ENCODE measurements around the gene HMG20B.
"Not testable (repeated sequence)": the region's sequence is repeated elsewhere in the genome, so short reads cannot be mapped to it uniquely, and the experiment has no call there.

The HMG20B gene

GRCh38 chr19:3572855-3573161, at the start of gene HMG20B:
Gene HMG20B, plus strand, starts transcription at chr19:3572944. Its CDS starts 366 bp downstream, at chr19:3573310.
- DNase-seq (ENCODE audit: low read depth) = no peak

DNA sequence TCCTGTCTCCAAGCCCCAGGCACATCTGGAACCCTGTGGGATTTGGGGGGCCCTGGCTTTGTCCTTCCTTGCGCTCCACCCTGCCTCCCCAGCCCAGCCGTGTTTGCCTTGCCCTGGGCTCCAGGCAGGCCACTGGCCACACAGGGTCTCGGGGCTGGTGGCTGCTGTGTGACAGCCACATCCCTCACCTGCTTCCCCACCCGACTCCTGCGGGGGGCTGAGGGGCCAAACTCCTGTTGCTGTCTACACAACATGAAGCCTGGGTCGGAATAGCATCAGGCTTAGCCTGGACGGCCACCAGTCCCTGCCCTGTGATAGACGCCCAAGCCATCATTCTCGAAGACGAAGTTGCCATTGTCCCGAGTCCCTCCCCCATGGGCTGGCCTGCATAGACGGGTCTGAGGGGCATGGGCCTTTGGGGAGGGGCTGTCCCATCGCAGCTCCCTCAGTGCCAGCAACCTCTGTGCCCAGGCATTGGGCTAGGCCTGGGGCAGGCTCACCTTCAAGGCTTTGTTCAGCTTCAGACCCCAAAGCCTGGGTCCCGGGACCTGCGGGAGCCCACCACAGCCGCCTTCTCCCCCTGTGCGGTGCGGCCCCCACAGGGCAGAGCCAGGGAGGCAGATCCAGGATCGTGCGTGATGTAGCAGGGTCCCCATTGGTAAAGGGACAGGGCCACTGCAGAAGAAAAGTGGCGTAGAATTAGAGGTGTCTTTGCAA, 49.2 kb upstream of the HMG20B start:
- DNase-seq (ENCODE audit: low read depth) = no peak

DNA sequence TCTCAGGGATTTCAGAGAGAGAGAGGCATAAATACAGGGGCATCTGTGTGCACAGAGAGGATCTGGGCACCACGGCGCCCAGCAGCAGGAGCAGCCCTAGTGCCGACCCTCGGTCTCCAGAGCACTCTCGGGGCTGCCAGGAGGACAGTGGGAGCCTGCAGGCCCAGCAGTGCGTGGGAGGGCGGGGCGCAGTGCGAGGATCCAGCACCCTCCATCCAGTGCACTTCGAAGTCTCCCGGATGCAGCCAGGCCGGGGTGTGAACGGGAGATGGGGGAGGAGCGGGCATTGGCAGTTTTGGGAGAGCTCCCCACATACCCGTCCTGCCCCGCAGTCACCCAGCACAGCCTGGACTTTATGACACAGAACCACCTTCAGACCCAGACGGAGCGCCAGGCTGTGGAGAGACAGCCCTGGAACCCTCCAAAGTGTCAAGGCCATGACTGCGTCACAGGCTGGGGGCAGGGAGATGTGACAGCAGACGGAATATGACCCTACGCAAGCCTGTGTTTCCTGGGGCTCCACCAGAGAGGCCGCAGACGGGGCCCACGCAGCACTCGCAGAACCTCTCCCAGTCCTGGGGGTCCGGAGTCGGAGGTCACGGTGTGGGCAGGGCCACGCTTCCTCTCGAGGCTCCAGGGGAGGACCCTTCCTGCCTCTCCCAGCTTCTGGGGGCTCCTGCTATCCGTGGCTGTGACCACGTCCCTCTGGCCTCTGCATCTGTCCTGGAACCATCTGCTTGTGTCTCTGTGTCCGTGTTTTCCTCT, 48.5 kb upstream of the HMG20B start:
- DNase-seq (ENCODE audit: low read depth) = no peak

DNA sequence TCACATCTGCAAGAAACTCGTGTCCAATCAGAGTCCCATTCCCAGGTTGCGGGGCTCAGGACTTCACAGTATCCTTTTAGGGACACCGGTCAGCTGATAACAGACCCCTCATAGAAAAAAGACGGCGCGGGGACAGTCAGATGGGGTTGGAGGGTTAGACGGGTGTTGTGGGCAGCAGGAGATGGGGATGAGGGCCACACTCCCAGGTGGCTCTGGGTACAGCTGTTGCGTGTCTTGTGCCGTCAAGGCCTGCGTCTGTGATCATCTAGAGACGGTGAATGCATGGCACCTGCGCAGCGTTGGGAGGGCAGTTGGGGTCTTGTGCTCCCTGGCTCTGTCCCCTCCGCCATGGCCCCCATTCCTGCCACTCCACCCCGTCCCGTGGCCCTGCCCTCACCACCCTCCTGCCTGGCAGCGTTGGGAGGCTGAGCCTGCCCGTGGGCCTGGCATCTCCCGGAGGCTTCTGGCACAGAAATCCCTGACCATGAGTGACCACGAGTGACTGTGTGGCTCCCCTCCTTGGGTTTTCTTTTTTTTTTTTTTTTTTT, 47.8 kb upstream of the HMG20B start:
- no peak for DNase-seq (ENCODE audit: low read depth)

- no peak for DNase-seq (ENCODE audit: low read depth)
These were observed 46.1 kb upstream of the HMG20B start for GRCh38 chr19:3526507-3527237.

DNA sequence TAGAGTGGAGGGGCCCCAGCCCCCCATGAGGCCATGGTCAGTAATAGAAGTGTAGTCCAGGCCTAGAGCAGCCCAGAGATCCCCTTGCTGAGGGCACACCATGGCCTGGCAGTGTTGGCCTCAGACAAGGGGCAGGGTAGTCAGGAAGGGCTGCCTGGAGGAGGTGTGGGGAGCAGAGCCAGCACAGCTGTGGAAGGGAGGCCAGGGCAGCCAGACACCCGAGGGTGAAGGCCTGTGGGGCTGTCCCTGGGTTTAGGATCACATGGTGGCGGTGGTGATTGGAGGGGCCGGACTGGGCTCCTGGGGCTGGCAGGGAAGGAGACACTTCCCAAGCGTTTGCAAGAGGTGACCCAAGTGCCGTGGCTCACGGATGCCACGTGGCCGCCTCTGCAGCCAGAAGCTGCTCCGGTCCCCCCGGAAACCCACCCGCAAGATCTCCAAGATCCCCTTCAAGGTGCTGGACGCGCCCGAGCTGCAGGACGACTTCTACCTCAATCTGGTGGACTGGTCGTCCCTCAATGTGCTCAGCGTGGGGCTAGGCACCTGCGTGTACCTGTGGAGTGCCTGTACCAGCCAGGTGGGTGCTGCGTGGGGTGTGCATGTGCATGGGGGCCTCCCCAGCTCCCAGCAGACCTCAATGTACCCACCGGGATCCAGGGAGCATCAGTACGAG, 45.4 kb upstream of the HMG20B start:
- no peak for DNase-seq (ENCODE audit: low read depth)

- no peak for DNase-seq (ENCODE audit: low read depth)
These were observed 44.7 kb upstream of the HMG20B start for GRCh38 chr19:3528080-3528479.

DNA sequence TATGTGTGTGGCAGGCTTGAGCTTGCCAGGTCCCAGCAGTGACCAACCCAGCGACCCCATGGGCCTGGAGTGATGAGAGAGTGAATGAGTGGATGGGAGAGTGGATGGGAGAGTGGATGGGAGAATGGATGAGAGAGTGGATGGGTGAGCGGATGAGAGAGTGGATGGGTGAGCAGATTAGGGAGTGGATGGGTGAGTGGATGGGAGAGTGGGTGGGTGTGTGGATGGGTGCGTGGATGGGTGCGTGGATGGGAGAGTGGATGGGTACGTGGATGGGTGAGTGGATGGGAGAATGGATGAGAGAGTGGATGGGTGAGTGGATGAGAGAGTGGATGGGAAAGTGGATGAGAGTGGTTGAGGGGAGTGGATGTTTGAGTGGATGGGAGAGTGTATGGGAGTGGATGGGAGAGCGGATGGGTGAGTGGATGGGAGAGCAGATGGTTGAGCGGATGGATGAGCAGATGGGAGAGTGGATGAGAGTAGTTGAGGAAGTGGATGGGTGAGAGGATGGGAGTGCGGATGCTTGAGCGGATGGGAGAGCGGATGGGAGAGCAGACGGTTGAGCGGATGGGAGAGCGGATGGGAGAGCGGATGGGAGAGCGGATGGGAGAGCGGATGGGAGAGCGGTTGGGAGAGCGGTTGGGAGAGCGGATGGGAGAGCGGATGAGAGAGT, 44.1 kb upstream of the HMG20B start:
- no peak for DNase-seq (ENCODE audit: low read depth)

- not testable (repeated sequence) for DNase-seq (ENCODE audit: low read depth)
These were observed 43.4 kb upstream of the HMG20B start for GRCh38 chr19:3529299-3529698.

DNA sequence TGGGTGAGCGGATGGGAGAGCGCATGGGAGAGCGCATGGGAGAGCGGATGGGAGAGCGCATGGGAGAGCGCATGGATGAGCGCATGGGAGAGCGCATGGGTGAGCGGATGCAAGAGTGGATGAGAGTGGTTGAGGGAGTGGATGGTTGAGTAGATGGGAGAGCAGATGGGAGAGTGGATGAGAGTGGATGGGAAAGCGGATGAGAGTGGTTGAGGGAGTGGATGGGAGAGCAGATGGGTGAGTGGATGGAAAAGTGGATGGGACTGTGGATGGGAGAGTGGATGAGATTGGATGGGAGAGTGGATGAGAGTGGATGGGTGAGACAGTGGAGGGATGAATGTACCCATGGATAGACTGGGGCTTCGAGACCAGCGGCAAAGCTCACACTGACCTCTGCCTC, 42.4 kb upstream of the HMG20B start:
- DNase-seq (ENCODE audit: low read depth) = no peak

- no peak for DNase-seq (ENCODE audit: low read depth)
These were observed 41.0 kb upstream of the HMG20B start for GRCh38 chr19:3531716-3532115.

- no peak for DNase-seq (ENCODE audit: low read depth)
These were observed 40.5 kb upstream of the HMG20B start for GRCh38 chr19:3532154-3532786.

GRCh38 chr19:3533033-3533432, 39.7 kb upstream of the HMG20B start:
- no peak for DNase-seq (ENCODE audit: low read depth)

GRCh38 chr19:3533563-3534216, 39.1 kb upstream of the HMG20B start:
- no peak for DNase-seq (ENCODE audit: low read depth)

GRCh38 chr19:3534375-3535234, 38.1 kb upstream of the HMG20B start:
- DNase-seq (ENCODE audit: low read depth) = no peak

- DNase-seq (ENCODE audit: low read depth) = no peak
These were observed 37.6 kb upstream of the HMG20B start for GRCh38 chr19:3535235-3535535.

GRCh38 chr19:3535563-3535965, 37.2 kb upstream of the HMG20B start:
- no peak for DNase-seq (ENCODE audit: low read depth)

- no peak for DNase-seq (ENCODE audit: low read depth)
These were observed 36.8 kb upstream of the HMG20B start for GRCh38 chr19:3535981-3536380.

DNA sequence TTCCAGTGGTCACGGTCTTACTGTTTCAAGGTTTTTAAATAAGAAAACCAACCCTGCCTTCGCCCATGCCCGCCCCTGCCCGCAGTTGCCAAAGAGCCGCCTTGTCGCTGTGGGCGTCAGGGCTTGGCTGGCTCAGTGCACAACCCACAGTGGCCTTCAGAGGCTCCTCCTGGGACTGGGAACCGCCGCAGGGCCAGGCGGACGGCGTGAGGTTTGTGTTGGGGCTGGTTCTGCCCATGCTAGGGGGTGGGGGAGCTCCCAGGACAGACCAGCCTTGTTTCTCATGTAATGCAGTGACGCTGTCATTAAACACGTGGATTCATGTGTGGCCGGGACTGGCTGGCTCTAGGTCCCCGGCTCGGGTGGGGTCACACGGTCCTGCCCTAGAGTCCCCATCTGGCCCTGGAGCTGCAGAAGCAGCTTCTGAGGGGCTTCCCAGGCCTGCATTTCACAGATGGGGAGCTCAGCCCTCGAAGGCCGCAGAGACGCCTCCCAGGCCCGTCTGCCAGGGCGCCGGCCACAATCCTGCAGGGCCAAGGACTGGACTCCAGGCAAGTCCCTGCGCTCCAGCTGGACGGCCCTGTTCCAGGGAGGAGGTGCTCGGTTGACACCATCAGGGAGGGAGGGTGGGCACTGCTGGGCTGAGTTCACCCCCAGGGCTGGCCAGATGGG, 36.2 kb upstream of the HMG20B start:
- no peak for DNase-seq (ENCODE audit: low read depth)
